Lower lobe of right lung (tissue), 2 donors: ENCODE data around the gene TGFBI. TPM values are rescaled to one million over a fixed set of nuclear protein-coding genes. Genes with fewer than 3 reads are reported as not detected.

Source experiments
- ATAC-seq, 2 donors: fragments of 200-7000 bp; cut with Tn5 transposase; one replicate each; pipeline ENCODE4 v1.9.1; 2020 to 2022; ENCODE audit warnings: mild to moderate bottlenecking in 2 of 2, moderate library complexity in 2 of 2
- DNase-seq: peaks from one replicate; pipeline ENCODE4 v3.0.0-alpha.2; 2020
- H3K27ac ChIP-seq: fragments of 200-600 bp; one replicate; pipeline ENCODE4 v1.8.0; 2022
- H3K27me3 ChIP-seq: fragments of 200-600 bp; one replicate; pipeline ENCODE4 v1.8.0; 2022; ENCODE audit warnings: low read depth
- H3K36me3 ChIP-seq: fragments of 200-600 bp; one replicate; pipeline ENCODE4 v1.8.0; 2022; ENCODE audit warnings: mild to moderate bottlenecking
- H3K4me1 ChIP-seq: fragments of 200-600 bp; one replicate; pipeline ENCODE4 v1.8.0; 2022
- H3K4me3 ChIP-seq: fragments of 200-600 bp; one replicate; pipeline ENCODE4 v1.8.0; 2022; ENCODE audit warnings: mild to moderate bottlenecking
- H3K9me3 ChIP-seq: fragments of 200-600 bp; one replicate; pipeline ENCODE4 v1.8.0; 2022
- intact Hi-C: fragments of 100-400 bp; cut with DNase I; formaldehyde crosslinking; loops from one replicate; pipeline ENCODE4 v1.11.0; 2022
- total RNA-seq: library from RNA; stranded (reverse); fragmentation: NEBNext Ultra II Directional; extraction: Animal tissue kit (Norgen Biotek cat#: 25700); gene quantifications from one replicate; pipeline ENCODE4 v1.2.1, GENCODE V29; 2021
- TF ChIP-seq, protein P1 (sequence below): fragments of 200-600 bp; IDR thresholded peaks from one replicate; pipeline ENCODE4 v1.8.0; 2022; ENCODE audit warnings: antibody characterized with exemption, mild to moderate bottlenecking
- donor health status: DM: no; HTN: yes; CAD: no; lungs with severe emphysema.

The TGFBI gene
- total RNA-seq, 1 donor from 2014 or later: 140 TPM

DNA sequence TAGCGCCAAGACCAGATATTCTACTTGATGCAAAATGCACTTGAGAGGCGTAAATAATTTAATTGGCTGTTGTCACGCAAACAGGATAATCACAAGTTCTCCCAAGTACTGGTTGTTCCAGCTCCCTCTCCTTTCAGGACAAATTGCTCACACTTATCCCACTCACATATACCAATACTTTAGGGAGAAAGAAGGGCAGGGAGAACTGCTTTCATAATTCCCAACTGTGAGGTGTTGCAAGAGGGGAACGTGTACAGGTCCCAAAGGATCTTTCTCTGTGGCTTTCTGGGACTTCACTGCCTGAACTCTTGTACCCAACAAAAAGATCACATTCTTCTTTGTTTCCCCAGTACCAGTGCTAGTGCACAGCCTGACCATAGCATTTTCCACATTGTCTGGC, 21.5 kb upstream of the TGFBI start:
- no peak for DNase-seq
- no peaks in the 10 kb centered on the region for H3K27me3 ChIP-seq
- H3K27ac ChIP-seq: no peak overlapping the region
- TF ChIP-seq, protein P1, sequence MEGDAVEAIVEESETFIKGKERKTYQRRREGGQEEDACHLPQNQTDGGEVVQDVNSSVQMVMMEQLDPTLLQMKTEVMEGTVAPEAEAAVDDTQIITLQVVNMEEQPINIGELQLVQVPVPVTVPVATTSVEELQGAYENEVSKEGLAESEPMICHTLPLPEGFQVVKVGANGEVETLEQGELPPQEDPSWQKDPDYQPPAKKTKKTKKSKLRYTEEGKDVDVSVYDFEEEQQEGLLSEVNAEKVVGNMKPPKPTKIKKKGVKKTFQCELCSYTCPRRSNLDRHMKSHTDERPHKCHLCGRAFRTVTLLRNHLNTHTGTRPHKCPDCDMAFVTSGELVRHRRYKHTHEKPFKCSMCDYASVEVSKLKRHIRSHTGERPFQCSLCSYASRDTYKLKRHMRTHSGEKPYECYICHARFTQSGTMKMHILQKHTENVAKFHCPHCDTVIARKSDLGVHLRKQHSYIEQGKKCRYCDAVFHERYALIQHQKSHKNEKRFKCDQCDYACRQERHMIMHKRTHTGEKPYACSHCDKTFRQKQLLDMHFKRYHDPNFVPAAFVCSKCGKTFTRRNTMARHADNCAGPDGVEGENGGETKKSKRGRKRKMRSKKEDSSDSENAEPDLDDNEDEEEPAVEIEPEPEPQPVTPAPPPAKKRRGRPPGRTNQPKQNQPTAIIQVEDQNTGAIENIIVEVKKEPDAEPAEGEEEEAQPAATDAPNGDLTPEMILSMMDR: no peak
- intact Hi-C loops: no loop called here
- no peaks in the 10 kb centered on the region for H3K36me3 ChIP-seq
- no peak overlapping the region for H3K4me3 ChIP-seq
- no peak for ATAC-seq
- H3K9me3 ChIP-seq: no peaks in the 10 kb centered on the region
- H3K4me1 ChIP-seq: peaks cover 14% of the 10 kb centered on the region

DNA sequence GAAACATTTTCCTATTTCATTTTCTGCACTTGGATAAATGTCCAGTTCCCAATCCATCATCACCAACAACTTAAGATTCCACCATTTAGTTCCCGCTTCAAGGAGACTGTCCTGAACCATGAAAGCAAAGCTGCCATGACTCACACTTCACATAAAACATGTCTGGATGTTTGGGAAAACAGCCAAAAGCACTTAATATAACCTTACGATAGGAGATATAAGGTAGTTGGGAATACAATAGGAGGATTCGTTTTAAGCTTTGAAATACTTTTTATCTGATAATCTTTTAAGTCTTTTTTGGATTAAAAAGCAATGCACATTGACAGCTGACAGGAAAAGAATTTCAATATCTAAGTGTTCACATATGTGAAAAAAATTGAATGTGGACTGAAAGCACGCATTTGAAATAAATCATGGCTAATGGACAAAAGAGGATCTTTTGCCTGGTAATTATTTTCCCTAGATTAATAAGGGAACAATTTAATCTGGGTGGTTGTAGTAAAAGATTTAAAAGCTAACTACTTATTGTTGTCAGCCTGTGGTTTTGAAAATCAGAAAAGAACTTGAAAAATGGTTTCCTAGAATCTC, 17.3 kb upstream of the TGFBI start:
- Histone ChIP-seq H3K9me3 (no peaks in the 10 kb centered on the region), H3K36me3 (no peaks in the 10 kb centered on the region), H3K4me3 (no peak overlapping the region), H3K4me1 (peaks cover 50% of the 10 kb centered on the region), H3K27ac (peak overlapping the region; percentile 26), H3K27me3 (no peaks in the 10 kb centered on the region)
- TF ChIP-seq, protein P1: no peak
- ATAC-seq: peak in 1 of 2 donors; percentile 47
- no peak for DNase-seq
- intact Hi-C loops: no loop called here

DNA sequence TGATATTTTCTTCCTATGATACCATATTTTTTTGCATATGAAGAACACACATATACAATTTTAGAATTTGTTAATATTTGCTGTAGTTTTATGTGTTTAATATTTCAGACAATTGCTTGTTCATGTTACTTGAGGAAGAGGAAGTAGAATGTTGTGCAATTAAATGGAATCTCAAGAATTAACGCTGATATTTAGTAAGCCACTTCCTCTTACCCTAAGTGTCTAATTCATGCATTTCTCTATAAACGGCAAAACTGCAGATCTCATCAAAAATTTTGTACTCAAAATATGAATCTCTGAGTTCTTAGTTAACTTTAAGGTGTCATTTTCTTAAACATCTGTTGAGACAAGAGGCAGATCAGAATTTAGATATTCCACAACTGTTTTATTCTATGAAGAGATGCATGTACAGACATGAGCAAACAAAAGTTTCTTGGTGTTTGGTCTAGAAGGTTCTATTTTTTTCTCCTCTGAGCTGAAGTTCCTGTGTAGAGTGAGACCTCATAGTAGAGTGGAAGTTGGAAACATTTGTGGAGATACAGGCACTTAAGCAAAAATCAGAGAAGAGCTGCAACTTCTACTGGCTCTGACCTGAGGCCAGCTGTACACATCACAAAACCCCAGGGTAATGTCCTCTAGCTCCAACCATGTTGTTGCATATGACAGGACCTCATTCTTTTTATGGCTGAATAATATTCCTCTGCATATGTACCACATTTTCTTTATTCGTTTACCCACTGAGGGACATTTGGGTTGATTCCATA, 16.6 kb upstream of the TGFBI start:
- Histone ChIP-seq H3K27me3 (no peaks in the 10 kb centered on the region), H3K4me1 (peaks cover 57% of the 10 kb centered on the region), H3K36me3 (no peaks in the 10 kb centered on the region), H3K4me3 (no peak overlapping the region), H3K27ac (peak overlapping the region; percentile 37), H3K9me3 (no peaks in the 10 kb centered on the region)
- DNase-seq: no peak
- peak; percentile 52 to 77 for ATAC-seq
- intact Hi-C loops: no loop called here
- TF ChIP-seq, protein P1: no peak

DNA sequence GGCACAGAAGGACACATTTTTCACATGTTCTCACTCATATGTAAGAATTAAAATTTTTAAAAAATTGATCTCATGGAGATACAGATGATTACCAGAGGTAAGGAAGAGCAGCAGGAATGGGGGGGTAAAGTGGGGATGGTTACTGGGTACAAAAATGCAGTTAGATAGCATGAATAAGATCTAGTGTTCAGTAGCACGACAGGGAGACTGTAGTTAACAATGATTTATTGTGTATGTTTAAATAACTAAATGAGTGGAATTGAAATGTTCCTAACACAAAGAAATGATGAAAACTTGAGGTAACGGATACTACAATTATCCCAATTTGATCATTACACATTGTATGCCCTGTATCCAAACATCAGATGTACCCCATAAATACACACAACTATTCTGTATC, 15.2 kb upstream of the TGFBI start:
- TF ChIP-seq, protein P1: no peak
- Histone ChIP-seq H3K27ac (no peak overlapping the region), H3K27me3 (no peaks in the 10 kb centered on the region), H3K4me1 (peaks cover 60% of the 10 kb centered on the region), H3K36me3 (no peaks in the 10 kb centered on the region), H3K9me3 (no peaks in the 10 kb centered on the region), H3K4me3 (no peak overlapping the region)
- no peak for DNase-seq
- intact Hi-C loops: no loop called here
- no peak for ATAC-seq

DNA sequence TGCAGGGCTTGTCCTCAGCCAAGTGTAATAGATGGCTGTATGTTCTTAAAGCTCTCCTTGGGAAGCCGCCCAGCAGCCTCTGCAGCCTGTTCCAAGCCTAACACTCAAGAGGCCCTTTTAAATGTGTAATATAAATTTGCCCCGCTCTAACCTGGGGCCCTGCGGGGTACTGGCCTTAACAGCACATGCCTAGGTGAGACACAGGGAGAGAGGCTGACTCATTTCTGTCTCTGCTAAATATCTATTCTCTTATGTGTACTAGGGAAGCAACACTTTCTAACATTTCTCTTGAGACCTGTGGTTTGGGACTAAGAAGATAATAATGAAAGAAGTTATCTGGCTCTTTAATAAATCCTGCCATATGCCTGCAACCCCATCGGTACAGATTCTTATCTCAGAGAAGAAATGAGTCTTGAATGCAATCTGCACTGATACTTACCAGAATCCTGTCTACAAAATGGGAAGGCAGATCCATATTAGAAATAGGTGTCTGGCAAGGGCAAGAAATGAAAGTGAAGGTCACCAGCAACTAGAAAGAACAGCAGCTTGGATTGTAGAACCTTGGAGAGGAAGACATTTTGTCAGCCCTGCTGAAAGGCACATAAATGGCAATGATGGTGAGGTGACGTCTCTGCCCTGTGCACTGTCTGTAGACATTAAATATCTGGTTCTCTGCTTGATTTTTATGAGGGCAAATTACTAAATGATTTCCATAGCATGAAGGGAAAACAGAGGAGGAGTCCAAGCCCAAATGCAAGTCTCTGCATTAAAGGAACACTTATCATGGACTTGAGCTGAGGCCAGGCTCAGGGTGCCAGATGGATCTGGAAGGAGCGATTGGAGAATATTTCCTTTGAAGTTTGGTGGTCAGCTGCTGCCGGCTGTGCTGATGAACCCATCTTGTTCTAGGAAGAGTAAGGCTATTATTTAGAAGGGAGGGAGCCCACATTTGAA, 14.5 kb upstream of the TGFBI start:
- DNase-seq (peak; percentile 60), ATAC-seq (peak; percentile 60 to 82)
- TF ChIP-seq, protein P1: no peak
- H3K9me3 ChIP-seq: no peaks in the 10 kb centered on the region
- intact Hi-C loops: no loop called here
- no peak overlapping the region for H3K27ac ChIP-seq
- H3K4me1 ChIP-seq: peaks cover 67% of the 10 kb centered on the region
- H3K27me3 ChIP-seq: no peaks in the 10 kb centered on the region
- no peaks in the 10 kb centered on the region for H3K36me3 ChIP-seq
- H3K4me3 ChIP-seq: no peak overlapping the region
